ENCODE measurements around the gene PALLD.

The PALLD gene

GRCh38 chr4:168839758-168840391 lies 343.0 kb downstream of the PALLD start:
- DNase-seq, result no peak

GRCh38 chr4:168840392-168840763 lies 343.5 kb downstream of the PALLD start:
- no peak for DNase-seq

DNA sequence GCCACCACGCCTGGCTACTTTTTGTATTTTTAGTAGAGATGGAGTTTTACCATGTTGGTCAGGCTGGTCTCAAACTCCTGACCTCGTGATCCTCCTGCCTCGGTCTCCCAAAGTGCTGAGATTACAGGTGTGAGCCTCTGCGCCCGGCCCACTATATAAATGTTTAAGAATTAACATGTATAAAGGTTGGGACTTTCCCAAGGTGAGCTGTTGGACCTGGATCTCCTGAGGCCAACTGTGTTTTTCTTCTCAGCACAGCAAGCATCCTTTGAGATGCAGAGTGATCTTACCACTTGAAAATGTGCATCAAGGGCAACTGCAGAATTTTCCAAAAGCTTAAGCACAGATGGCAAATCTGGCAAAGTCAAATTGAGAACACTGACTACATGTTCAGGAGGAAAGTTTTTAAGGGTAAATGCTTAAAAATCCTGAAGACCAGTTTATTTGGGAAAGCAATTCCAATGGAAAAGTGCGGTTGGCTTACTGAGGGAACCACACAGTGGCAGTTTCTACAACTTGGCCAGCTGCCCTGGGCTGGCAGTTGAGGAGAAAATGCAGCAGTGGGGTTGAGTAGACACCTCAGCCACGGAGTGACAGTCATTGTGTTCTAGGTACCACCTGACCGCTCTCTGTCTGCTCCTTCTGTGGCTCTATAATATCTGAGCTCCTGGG lies 344.3 kb downstream of the PALLD start:
- no peak for DNase-seq

DNA sequence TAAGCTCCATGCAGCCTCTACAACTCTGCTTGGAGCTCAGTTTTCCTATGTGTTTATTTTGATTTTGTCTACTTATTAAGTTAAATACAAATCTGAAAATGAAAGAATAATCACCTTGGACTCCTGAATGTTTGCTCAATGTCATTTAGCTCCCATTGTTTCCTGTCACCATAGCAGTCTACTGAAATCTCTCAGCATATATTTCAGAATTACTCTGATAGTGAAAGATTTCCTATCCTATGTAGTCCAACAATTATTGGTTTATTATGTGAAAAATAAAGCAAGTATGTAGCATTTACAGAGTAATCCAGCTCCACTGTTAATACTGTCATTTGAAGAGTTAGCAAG lies 344.8 kb downstream of the PALLD start:
- DNase-seq, result no peak

DNA sequence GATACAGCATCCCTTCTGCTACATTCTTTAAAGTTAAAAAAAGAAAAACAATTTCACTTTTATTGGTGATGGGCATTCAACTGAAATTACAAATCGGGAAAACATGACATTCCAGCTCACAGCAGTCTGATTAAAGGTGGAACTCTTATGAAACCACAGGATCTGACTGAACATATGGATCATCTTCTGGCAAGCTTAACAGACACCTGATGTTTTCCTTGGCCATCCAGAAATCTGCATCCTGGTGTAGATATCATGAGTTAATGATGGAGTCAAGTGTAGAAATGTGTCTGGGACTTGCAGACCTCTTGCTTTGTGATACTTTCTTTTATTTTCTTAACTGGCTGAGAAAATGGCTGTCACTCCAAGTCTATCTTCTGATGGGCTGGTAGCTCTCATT lies 345.3 kb downstream of the PALLD start:
- no peak for DNase-seq

- DNase-seq, result no peak
Observed at GRCh38 chr4:168843635-168844034, 346.8 kb downstream of the PALLD start.

- DNase-seq, result no peak
Observed at GRCh38 chr4:168844353-168845049, 347.6 kb downstream of the PALLD start.

GRCh38 chr4:168845897-168846296 lies 349.0 kb downstream of the PALLD start:
- DNase-seq, result no peak

DNA sequence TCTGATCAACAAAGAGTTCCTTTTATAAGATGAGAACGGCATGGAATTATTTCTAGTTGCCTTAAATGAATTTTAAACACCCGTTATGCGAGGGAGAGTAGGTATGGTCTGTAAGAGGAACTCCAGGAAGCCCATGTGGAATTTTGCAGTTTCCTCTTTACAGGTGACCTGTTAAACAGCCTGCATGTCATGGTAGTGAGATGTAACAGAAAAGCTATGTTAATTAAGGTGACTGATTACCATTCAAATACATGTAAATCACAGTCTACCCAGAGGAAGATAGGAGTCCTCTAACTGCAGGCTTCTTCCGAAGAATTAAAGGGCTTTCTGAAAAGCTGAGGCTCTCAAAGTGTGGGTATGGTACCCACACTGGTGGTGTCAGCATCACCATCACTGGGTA lies 349.6 kb downstream of the PALLD start:
- DNase-seq, result no peak

DNA sequence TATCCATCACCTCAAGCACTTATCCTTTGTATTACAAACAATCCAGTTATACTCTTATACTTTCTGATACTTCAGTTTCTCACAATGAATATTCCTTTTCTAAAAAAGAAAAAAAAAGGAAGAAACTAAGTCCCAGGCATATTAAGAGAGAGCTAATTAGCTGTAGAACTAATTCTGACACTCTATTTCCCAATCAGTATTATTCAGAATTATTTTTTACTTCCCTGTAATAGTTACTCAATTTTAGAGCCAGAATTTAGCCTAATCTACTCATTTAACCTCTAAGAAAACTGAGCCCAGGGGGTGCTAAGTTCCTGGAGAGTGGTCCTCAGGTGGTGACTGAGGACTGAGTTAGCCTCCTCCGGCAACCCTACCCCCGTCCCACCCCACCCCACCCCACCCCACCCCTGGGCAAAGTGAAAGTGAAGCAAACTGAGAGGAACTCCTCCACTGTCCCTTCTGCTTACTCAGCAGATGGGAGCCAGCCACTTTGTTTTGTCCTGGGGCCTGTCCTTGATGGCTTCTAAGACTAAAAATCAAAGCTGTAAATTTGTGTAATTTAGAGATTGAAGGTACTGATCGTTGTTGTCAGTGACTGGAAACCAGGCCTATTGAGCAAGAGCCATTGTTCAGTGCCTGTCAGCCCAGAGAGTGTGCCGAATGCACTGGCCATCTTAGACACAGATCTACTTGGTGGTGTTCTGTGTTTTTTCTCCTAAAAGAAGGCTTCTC lies 351.1 kb downstream of the PALLD start:
- DNase-seq, result no peak

DNA sequence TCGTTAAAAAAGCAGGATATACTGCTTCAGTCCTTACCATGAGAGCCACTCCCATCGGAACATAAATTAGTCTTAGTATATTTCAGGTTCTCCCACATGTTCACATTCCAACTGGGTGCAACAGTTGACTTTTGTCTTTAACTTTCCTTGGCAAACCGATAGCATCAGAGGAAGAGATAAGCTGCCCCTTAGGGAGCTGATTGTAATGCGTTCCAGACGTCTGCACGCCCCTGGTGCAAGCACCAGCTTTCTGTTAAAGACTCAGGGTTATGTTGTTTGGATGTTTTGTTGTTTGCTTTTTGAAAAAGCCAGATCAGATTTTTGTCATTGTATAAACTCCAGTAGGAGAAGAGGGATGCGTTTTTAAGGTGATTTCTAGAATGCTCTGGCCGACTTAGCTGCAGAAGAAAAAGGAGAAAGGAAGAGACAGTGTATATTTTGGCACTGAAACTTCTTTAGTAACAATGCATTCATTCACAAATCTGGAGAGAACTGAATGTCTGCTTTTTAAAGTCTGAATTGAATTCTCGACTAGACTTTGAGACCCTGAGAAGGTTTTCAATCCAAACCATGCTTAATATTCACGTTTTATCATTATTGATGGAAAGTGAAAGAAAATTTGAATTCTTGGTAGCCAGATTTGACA lies 352.3 kb downstream of the PALLD start:
- no peak for DNase-seq

- DNase-seq, result no peak
Observed at GRCh38 chr4:168849997-168850396, 353.1 kb downstream of the PALLD start.

GRCh38 chr4:168852387-168852786 lies 355.5 kb downstream of the PALLD start:
- DNase-seq, result no peak

- DNase-seq, result no peak
Observed at GRCh38 chr4:168852933-168853713, 356.3 kb downstream of the PALLD start.

GRCh38 chr4:168853770-168854169 lies 356.9 kb downstream of the PALLD start:
- DNase-seq, result no peak

DNA sequence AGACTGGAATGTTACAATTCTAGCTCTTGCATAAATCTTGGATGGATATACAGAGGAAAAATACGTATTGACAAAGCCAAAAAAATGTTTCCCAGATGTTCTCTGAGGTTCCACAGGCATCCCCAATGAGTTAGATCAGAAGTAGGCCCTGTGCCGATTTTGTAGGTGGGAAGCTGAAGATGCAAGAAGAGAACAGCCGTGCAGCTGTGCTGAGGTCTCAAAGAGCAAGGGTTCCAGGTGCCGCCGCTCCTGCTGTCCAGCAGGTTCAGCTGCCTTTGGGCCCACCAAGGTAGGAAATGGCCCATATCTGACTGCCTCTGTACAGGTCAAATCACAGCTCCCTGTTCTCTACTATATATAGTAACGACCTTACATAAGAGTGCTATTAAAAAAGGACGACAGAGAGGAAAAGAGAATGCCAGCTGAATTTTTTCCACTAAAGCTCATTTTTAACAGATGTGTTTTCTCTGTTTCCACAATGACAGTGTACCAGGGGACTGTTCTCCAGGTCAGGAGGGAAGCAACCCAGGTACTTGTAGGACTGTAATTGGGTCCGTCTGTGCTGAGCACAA lies 357.6 kb downstream of the PALLD start:
- no peak for DNase-seq

DNA sequence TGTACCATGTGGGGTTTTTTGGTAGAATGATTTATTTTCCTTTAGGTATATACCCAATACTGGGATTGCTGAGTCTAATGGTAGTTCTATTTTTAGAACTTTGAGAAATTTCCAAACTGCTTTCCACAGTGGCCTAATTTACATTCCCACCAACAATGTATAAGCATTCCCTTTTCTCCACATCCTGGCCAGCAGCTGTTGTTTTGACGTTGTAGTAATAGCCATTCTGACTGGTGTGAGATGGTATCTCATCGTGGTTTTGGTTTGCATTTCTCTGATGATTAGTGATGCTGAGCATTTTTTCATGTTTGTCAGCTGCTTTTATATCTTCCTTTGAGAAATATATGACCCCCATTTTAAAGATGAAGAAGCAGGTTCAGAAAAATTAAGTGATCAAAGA lies 359.5 kb downstream of the PALLD start:
- no peak for DNase-seq

DNA sequence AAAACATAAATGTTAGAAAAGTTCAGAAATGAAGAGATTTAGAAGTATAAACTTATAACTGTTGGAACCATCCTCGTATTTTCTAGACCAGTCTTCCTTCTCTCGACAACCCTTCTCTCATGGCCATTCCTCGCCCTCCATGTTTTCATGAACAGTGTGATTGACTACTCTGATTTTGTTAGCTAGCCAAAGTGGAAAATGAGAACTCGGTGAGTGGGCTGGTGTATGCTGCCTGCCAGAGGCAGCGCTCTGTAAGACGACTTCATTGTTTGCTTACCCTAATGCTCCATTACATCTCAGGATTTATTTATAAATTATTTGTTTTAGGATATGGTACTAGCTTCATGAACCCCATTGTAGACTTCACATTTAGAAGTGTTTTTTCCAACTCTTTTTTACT lies 360.2 kb downstream of the PALLD start:
- DNase-seq, result no peak

- no peak for DNase-seq
Observed at GRCh38 chr4:168857546-168858314, 360.9 kb downstream of the PALLD start.

GRCh38 chr4:168859100-168859499 lies 362.2 kb downstream of the PALLD start:
- no peak for DNase-seq

Data from NCI-H1417 treated with DMSO at 0.1 percent for 48 hours (cell line).